ENCODE data around the gene PA2G4. TPM values are rescaled to one million over a fixed set of nuclear protein-coding genes. Genes with fewer than 3 reads are reported as not detected.
A peak's percentile ranks its signal among the peaks of the same experiment; 100 is the strongest.

Gene PA2G4
- total RNA-seq, 4 donors from 2014 or later: 22.1 to 63.0 (median 44.8) TPM

DNA sequence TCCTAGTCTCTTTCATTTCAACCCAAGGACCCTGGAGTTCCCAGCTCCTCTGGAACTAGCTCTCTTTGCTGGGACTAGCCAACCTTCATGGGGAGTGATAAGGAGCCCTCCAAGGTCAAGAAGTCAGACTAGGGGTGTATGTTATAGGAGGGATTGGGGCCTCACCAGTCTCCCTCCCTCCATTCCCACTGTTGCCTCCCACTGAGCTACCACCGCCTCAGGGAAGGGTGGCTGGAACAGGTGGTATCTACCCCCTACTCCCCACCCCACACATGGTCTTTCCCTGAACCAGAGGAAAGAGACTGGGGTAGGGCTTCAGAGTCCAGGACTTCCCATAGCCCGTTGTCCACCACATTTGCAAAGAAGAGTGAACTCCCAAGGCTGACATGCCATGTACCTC lies 22.0 kb upstream of the PA2G4 start:
- no peak for DNase-seq
- 56% methylated on average over 2 of the region's 2 CpGs; no CpG with 5 or more reads in 1 of the 2 donors for WGBS, 2 donors (ENCODE audit: low coverage in 1 of 2)
- H3K27ac ChIP-seq: peak overlapping the region; percentile 89 to 94 (median 90)
- no peaks in the 10 kb centered on the region for H3K9me3 ChIP-seq
- H3K27me3 ChIP-seq: no peaks in the 10 kb centered on the region
- H3K4me1 ChIP-seq: peaks cover 3 to 58% (median 35%) of the 10 kb centered on the region in 4 donors
- intact Hi-C loops (cut with DNase I; ENCODE audit: low total_unique reads): no loop called here
- TF ChIP-seq, protein P1, sequence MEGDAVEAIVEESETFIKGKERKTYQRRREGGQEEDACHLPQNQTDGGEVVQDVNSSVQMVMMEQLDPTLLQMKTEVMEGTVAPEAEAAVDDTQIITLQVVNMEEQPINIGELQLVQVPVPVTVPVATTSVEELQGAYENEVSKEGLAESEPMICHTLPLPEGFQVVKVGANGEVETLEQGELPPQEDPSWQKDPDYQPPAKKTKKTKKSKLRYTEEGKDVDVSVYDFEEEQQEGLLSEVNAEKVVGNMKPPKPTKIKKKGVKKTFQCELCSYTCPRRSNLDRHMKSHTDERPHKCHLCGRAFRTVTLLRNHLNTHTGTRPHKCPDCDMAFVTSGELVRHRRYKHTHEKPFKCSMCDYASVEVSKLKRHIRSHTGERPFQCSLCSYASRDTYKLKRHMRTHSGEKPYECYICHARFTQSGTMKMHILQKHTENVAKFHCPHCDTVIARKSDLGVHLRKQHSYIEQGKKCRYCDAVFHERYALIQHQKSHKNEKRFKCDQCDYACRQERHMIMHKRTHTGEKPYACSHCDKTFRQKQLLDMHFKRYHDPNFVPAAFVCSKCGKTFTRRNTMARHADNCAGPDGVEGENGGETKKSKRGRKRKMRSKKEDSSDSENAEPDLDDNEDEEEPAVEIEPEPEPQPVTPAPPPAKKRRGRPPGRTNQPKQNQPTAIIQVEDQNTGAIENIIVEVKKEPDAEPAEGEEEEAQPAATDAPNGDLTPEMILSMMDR (IDR thresholded peaks at IDR 0.05): no peak
- TF ChIP-seq EP300 (IDR thresholded peaks at IDR 0.05; ENCODE audit: low read depth): no peak
- TF ChIP-seq POLR2AphosphoS5 (IDR thresholded peaks at IDR 0.05): no peak
- no peak for TF ChIP-seq POLR2A (IDR thresholded peaks at IDR 0.05)
- H3K4me3 ChIP-seq: peak overlapping the region in 2 of 4 donors; percentile 63 to 65
- no peaks in the 10 kb centered on the region for H3K36me3 ChIP-seq
- in situ Hi-C loops (cut with MboI; ENCODE audit: low pct_ligation_motif_present in 1 of 4, low pct_unique_long_range_greater_than_20kb in 1 of 4, low sequenced_read_pairs in 3 of 4): no loop called here

DNA sequence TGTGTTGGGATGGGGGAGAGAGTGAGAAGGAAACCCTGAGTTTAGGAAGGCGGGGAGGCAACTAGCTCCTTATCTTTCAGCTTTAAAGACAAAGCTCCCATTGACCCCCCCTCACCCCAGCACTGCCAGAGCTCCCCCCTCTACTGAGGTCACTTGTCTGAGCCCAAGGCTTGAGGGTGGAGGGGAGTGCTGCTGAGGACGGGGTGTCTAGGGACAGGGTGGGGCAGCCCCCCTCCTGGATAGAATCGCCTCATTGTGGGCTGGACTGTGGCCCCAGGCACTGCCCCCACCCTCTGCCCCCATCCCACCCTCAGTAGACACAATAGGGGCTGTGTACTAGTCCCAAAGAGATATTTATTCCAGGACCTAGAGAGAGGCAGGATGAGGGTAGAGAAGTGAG lies 21.4 kb upstream of the PA2G4 start:
- intact Hi-C loops (cut with DNase I; ENCODE audit: low total_unique reads) (no loop called here), in situ Hi-C loops (cut with MboI; ENCODE audit: low pct_ligation_motif_present in 1 of 4, low pct_unique_long_range_greater_than_20kb in 1 of 4, low sequenced_read_pairs in 3 of 4) (no loop called here)
- peaks cover 3 to 61% (median 36%) of the 10 kb centered on the region in 4 donors for H3K4me1 ChIP-seq
- H3K27me3 ChIP-seq: no peaks in the 10 kb centered on the region
- H3K9me3 ChIP-seq: no peaks in the 10 kb centered on the region
- H3K4me3 ChIP-seq: peak overlapping the region in 1 of 4 donors; percentile 63
- DNase-seq: no peak
- peak overlapping the region; percentile 89 to 94 (median 90) for H3K27ac ChIP-seq
- WGBS, 2 donors (ENCODE audit: low coverage in 1 of 2): 50 to 55% methylated on average over 1 to 2 of the region's 3 CpGs
- no peaks in the 10 kb centered on the region for H3K36me3 ChIP-seq
- TF ChIP-seq POLR2AphosphoS5 (IDR thresholded peaks at IDR 0.05) (no peak), POLR2A (IDR thresholded peaks at IDR 0.05) (no peak), EP300 (IDR thresholded peaks at IDR 0.05; ENCODE audit: low read depth) (no peak)
- TF ChIP-seq, protein P1 (IDR thresholded peaks at IDR 0.05): no peak

DNA sequence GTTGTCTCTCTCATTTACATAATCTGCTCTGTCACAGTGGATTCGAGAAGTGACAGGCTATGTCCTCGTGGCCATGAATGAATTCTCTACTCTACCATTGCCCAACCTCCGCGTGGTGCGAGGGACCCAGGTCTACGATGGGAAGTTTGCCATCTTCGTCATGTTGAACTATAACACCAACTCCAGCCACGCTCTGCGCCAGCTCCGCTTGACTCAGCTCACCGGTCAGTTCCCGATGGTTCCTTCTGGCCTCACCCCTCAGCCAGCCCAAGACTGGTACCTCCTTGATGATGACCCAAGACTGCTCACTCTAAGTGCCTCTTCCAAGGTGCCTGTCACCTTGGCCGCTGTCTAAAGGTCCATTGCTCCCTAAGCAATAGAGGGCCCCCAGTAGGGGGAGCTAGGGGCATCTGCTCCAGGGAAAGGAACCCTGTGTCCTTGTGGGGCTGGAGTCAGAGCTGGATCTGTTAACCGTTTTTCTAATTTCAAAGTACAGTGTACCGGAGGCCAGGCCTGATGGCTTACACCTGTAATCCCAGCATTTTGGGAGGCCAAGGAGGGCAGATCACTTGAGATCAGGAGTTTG lies 19.3 kb upstream of the PA2G4 start:
- peak; percentile 41 for DNase-seq
- H3K27ac ChIP-seq: peak overlapping the region; percentile 32 to 94 (median 62)
- intact Hi-C loops (cut with DNase I; ENCODE audit: low total_unique reads): no loop called here
- no peak overlapping the region for H3K4me3 ChIP-seq
- H3K4me1 ChIP-seq: peaks cover 3 to 56% (median 35%) of the 10 kb centered on the region in 4 donors
- peaks cover 0 to 8% (median 0%) of the 10 kb centered on the region in 4 donors for H3K36me3 ChIP-seq
- H3K9me3 ChIP-seq: no peaks in the 10 kb centered on the region
- TF ChIP-seq POLR2AphosphoS5 (IDR thresholded peaks at IDR 0.05): no peak
- TF ChIP-seq, protein P1 (IDR thresholded peaks at IDR 0.05): peak in 3 of 5 experiments; percentile 12 to 29 (median 18)
- H3K27me3 ChIP-seq: no peaks in the 10 kb centered on the region
- in situ Hi-C loops (cut with MboI; ENCODE audit: low pct_ligation_motif_present in 1 of 4, low pct_unique_long_range_greater_than_20kb in 1 of 4, low sequenced_read_pairs in 3 of 4): no loop called here
- 50 to 87% methylated on average over 1 to 15 of the region's 15 CpGs for WGBS, 2 donors (ENCODE audit: low coverage in 1 of 2)

- H3K27ac ChIP-seq: peak overlapping the region; percentile 65 to 94 (median 72)
- no peaks in the 10 kb centered on the region for H3K27me3 ChIP-seq
- intact Hi-C loops (cut with DNase I; ENCODE audit: low total_unique reads) (no loop called here), in situ Hi-C loops (cut with MboI; ENCODE audit: low pct_ligation_motif_present in 1 of 4, low pct_unique_long_range_greater_than_20kb in 1 of 4, low sequenced_read_pairs in 3 of 4) (no loop called here)
- no peak overlapping the region for H3K4me3 ChIP-seq
- H3K4me1 ChIP-seq: peaks cover 3 to 53% (median 31%) of the 10 kb centered on the region in 4 donors
- H3K36me3 ChIP-seq: peaks cover 0 to 8% (median 0%) of the 10 kb centered on the region in 4 donors
- no peaks in the 10 kb centered on the region for H3K9me3 ChIP-seq
- DNase-seq: peak; percentile 57
- WGBS, 2 donors (ENCODE audit: low coverage in 1 of 2): 79% methylated on average over 3 of the region's 3 CpGs; no CpG with 5 or more reads in 1 of the 2 donors
- TF ChIP-seq POLR2A (IDR thresholded peaks at IDR 0.05) (no peak), EP300 (IDR thresholded peaks at IDR 0.05; ENCODE audit: low read depth) (peak; percentile 13), POLR2AphosphoS5 (IDR thresholded peaks at IDR 0.05) (peak in 1 of 3 donors; percentile 8)
- TF ChIP-seq, protein P1 (IDR thresholded peaks at IDR 0.05): no peak
Measured at GRCh38 chr12:56086096-56086495, 18.3 kb upstream of the PA2G4 start.

Data from transverse colon (tissue), 4 donors.